ENCODE data around the gene COL18A1. TPM values are rescaled to one million over a fixed set of nuclear protein-coding genes. Genes with fewer than 3 reads are reported as not detected.

The COL18A1 gene
- total RNA-seq, 1 donor from 2014 or later: 535 TPM

DNA sequence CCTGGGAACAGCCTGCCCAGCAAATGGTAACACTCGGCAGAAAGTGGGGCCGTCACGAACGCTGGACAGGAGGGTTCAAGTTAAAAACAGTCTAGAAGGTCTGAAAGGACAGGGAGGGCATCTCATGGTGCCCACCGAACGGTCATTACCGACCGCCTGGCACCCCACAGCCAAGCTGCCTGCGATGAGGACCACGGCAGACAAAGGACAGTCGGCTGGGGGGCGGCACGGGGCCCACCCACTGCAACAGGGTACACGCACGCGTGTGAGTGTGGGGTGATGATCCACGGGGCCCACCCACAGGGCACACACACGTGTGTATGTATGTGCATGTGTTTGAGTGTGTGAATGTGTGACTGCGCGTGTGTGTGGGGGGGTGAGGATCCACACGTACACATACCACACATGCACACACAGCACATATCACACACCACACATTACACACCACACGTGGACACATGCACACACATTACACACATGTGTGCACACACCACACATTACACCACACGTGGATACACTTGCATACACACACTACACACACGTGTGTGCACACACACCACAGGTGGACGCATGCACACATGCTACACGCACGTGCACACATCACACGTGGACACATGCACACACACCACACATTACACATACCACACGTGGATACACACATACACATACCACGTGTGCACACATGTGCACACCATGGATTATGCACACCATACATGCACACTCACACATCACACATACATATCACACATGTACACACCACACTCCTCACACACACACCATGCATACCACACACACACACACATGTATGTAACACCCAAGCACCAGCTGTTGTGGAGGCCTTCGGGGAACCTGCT is 74.1 kb downstream of the COL18A1 start:
- TF ChIP-seq, protein P1, sequence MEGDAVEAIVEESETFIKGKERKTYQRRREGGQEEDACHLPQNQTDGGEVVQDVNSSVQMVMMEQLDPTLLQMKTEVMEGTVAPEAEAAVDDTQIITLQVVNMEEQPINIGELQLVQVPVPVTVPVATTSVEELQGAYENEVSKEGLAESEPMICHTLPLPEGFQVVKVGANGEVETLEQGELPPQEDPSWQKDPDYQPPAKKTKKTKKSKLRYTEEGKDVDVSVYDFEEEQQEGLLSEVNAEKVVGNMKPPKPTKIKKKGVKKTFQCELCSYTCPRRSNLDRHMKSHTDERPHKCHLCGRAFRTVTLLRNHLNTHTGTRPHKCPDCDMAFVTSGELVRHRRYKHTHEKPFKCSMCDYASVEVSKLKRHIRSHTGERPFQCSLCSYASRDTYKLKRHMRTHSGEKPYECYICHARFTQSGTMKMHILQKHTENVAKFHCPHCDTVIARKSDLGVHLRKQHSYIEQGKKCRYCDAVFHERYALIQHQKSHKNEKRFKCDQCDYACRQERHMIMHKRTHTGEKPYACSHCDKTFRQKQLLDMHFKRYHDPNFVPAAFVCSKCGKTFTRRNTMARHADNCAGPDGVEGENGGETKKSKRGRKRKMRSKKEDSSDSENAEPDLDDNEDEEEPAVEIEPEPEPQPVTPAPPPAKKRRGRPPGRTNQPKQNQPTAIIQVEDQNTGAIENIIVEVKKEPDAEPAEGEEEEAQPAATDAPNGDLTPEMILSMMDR (conservative IDR thresholded peaks at IDR 0.05; ENCODE audit: low read depth, low read length): no peak
- DNase-seq (ENCODE audit: low read depth): no peak
- H3K4me3 ChIP-seq (ENCODE audit: low read depth, low read length): no peak overlapping the region

DNA sequence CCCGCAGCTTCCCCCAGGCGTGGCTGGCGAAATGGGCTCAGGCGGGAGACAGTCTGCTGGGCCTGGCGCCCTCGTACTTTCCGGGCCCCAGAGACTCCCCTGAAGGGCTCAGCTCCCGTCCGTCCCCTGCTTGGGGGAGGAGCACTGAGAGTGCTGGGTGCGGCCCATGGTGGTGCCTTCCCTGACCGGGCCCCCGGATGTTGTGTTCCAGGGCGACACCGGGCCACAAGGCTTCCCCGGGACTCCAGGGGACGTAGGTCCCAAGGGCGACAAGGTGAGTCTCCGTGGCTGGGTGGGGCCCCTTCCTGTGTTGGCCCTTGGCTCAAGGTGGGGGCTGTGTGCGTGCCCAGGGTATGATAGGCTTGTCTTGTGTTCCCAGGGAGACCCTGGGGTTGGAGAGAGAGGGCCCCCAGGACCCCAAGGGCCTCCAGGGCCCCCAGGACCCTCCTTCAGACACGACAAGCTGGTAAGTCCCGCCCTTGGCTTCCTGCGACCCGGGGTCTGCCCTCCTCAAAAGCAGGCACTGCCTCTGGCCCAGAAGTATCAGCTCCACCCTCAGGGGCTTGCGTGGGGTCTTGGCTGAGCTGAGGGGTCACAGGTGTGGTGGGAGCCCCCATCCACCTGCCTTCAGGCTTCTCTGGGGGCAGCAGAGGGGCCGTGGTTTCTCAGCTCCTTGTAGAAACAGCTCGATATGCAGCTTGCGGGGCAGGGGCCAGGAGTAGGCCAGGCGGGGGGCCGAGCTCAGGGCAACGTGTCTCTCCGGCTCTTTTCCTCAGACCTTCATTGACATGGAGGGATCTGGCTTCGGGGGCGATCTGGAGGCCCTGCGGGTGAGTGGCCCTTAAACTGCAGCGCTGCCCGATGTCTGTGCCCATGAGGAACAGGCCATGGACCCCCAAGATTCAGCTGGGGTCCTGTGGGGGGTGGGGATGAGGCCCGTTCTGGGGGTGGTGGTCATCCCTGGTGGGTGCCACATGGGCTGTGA is 75.0 kb downstream of the COL18A1 start:
- TF ChIP-seq, protein P1 (conservative IDR thresholded peaks at IDR 0.05; ENCODE audit: low read depth, low read length): no peak
- no peak for DNase-seq (ENCODE audit: low read depth)
- no peak overlapping the region for H3K4me3 ChIP-seq (ENCODE audit: low read depth, low read length)

DNA sequence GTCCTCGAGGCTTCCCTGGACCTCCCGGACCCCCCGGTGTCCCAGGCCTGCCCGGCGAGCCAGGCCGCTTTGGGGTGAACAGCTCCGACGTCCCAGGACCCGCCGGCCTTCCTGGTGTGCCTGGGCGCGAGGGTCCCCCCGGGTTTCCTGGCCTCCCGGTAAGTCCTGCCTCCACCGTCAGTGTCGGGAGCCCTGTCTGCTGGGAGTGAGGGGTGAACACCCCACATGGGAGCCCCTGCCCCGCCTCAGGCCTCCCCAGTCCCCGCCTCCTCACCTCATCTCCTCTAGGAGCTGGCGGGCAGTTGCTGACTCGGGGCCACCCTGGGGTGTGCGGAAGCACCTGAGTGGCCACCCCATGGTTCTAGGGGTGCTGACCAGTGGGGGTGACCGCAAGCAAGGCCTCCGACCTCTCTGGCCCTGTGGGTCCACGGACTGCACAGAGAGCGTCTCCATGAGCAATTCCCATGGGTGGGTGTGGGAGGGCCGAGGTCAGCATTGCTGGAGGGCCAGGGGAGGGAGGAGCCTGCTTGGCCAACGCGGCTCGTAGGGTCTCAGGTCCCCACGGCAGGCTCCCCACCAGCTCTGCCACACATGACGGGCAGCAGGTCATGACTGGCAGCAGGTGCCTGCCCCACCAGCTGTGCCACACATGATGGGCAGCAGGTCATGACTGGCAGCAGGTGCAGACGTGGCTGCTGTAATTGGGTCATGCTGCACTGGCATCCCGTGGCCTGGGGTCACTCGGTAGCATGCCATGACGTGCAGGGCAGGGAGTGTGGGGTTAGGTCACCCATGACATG is 75.9 kb downstream of the COL18A1 start:
- no peak overlapping the region for H3K4me3 ChIP-seq (ENCODE audit: low read depth, low read length)
- no peak for DNase-seq (ENCODE audit: low read depth)
- TF ChIP-seq, protein P1 (conservative IDR thresholded peaks at IDR 0.05; ENCODE audit: low read depth, low read length): no peak

DNA sequence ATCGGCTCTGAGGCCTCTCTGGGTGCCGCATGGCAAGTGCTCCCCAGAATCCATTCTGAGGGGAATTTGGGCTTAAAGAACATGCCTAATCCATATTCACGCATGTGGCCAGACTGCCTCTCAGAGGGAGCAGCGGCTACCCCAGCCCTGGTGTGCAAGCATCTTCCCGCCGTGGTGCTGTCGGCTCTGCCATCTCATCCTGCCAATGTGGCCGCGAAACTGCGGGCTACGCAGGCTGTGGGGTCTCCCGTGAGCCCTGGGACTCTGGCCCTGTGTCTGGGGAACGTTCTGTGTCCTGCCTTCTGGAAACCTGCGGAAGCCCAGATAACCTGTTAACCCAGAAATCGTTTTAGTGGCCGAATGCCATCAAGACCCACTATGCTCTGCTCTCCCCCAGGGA is 76.6 kb downstream of the COL18A1 start:
- TF ChIP-seq, protein P1 (conservative IDR thresholded peaks at IDR 0.05; ENCODE audit: low read depth, low read length): no peak
- DNase-seq (ENCODE audit: low read depth): no peak
- no peak overlapping the region for H3K4me3 ChIP-seq (ENCODE audit: low read depth, low read length)

DNA sequence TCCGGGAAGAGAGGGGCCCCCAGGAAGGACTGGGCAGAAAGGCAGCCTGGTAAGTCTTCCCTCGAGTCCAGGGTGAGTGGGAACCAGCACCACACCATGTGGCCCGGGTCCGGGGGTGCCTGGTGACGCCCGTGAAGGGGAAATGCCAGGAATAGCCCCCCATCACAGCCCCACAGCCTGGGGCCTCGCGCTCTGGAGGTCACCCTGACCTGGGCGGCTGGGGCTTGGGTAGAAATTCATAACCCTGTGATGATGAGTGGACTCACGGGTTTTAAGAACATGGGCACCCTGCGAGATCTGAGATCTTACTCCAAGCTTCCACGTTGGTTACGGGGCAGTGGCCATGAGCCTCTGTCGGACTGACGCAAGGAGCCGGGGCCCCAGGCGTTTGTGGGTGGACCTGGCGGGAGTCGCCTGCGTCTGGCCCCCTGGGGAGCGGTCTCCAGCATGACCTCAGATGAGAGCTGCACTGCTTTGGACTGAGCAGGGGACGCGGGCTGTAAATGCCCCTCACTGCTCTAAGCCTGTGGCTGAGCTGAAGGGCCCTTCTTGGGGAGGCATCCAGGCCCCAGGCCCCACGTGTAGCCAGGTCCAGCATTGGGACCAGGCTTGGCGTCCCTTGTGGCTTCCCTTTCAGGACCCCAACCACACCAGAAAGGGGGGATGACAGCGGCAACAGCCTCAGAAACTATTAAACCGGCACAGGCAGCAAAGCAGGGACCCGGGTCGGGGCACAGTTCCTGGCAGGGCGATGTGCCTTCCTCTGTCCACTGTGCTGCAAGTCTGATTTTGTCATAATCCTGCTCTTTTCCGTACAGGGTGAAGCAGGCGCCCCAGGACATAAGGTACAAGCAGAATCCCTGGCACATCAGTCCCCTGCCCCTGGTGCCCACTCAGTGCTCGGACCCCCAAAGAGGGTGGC is 77.3 kb downstream of the COL18A1 start:
- no peak overlapping the region for H3K4me3 ChIP-seq (ENCODE audit: low read depth, low read length)
- TF ChIP-seq, protein P1 (conservative IDR thresholded peaks at IDR 0.05; ENCODE audit: low read depth, low read length): no peak
- DNase-seq (ENCODE audit: low read depth): no peak

Data from epithelial cell of proximal tubule (primary cell).